BE2C (cell line): ENCODE results near the gene SOAT2.

Experiments
- DNase-seq: peaks from one replicate; pipeline ENCODE4 v3.0.0-alpha.2; 2020
- H3K27me3 ChIP-seq: fragments of 250-450 bp; sonication (Bioruptor Pico); 2 replicates; pipeline ENCODE4 v1.5.1; 2020; ENCODE audit warnings: mild to moderate bottlenecking
- H3K36me3 ChIP-seq: fragments of 250-450 bp; sonication (Bioruptor Pico); 2 replicates; pipeline ENCODE4 v1.5.1; 2020; ENCODE audit warnings: mild to moderate bottlenecking
- H3K4me1 ChIP-seq: fragments of 250-450 bp; sonication (Bioruptor Pico); 2 replicates; pipeline ENCODE4 v1.5.1; 2020
- H3K4me3 ChIP-seq: 2 replicates; pipeline ENCODE4 v1.5.1; 2011; ENCODE audit warnings: low read depth, low read length
- H3K9me3 ChIP-seq: fragments of 250-450 bp; sonication (Bioruptor Pico); 2 replicates; pipeline ENCODE4 v1.5.1; 2020
- TF ChIP-seq, protein P1 (sequence below): IDR thresholded peaks from 2 replicates; pipeline ENCODE4 v1.5.1; 2012; ENCODE audit warnings: mild to moderate bottlenecking, low read depth, low read length

The SOAT2 gene

DNA sequence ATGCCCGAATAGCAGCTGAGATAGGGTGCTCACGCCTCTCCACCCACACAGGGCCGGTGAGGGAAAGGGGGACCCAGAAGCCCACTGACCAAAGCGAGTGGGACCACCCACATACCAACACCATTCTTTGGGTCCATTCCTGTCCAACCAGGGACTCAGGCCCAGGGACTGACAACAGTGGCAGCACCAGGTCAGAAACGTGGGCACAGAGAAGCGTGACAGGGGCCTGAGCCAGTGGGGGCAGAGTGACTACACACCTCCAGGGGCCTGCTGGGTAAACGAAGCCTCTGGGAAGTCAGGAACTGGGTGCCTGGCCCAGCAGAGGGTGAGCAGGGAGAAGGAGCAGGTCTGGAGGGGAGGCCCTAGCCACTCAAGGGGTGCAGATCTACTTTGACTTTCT, 37.8 kb upstream of the SOAT2 start:
- Histone ChIP-seq H3K4me1 (no peaks in the 10 kb centered on the region), H3K4me3 (no peak overlapping the region), H3K27me3 (no peaks in the 10 kb centered on the region), H3K36me3 (no peaks in the 10 kb centered on the region), H3K9me3 (no peaks in the 10 kb centered on the region)
- TF ChIP-seq, protein P1, sequence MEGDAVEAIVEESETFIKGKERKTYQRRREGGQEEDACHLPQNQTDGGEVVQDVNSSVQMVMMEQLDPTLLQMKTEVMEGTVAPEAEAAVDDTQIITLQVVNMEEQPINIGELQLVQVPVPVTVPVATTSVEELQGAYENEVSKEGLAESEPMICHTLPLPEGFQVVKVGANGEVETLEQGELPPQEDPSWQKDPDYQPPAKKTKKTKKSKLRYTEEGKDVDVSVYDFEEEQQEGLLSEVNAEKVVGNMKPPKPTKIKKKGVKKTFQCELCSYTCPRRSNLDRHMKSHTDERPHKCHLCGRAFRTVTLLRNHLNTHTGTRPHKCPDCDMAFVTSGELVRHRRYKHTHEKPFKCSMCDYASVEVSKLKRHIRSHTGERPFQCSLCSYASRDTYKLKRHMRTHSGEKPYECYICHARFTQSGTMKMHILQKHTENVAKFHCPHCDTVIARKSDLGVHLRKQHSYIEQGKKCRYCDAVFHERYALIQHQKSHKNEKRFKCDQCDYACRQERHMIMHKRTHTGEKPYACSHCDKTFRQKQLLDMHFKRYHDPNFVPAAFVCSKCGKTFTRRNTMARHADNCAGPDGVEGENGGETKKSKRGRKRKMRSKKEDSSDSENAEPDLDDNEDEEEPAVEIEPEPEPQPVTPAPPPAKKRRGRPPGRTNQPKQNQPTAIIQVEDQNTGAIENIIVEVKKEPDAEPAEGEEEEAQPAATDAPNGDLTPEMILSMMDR: no peak
- DNase-seq: no peak

GRCh38 chr12:53065975-53066931, 37.0 kb upstream of the SOAT2 start:
- DNase-seq: peak; percentile 85

DNA sequence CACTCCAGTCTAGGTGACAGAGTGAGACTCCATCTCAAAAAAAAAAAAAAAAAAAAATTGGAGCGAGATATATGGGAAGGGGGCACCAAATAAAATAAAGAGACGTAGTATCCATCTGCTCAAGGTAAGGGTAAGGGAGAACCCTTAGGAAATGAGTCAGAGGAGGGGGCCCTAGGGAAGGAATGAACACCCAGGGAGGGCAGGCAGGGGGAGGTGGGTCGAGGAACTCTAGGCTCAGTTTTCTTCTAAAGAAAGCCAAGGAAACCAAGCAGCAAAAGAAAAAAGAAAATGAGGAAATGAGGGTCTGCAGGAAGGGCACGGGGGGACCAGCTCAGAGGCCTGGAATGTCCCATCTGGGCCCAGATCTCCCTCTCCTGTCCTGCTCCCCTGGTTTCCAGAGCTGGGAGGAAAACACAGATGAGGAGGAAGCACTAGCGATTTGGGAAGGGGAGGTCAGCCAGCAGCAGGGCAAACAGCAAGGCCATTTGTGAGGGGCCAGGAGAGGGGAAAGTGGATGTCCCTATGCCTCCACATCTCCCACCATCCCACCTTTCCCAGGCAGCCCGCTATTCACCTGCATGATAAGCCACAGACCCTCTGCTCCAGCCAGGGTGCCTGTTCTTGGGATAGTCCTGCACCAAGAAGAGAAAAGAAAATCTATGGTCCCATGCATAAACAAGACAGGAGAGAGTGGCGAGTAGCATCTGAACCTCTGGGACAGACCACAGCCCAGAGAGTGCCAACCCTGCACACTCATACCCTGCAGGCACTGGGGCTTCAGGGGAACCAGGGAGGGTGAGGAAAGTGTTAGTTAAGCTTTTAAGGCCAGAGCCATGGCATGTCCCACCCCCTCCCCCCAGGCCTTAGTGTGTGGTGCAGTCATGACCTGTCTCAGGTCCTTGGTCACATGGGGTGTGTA, 36.0 kb upstream of the SOAT2 start:
- H3K4me3 ChIP-seq: no peak overlapping the region
- no peaks in the 10 kb centered on the region for H3K27me3 ChIP-seq
- H3K9me3 ChIP-seq: no peaks in the 10 kb centered on the region
- no peak for DNase-seq
- H3K4me1 ChIP-seq: peaks cover 7% of the 10 kb centered on the region
- TF ChIP-seq, protein P1: no peak
- no peaks in the 10 kb centered on the region for H3K36me3 ChIP-seq

More at GRCh38 chr12:53065975-53066931, 37.0 kb upstream of the SOAT2 start:
- Histone ChIP-seq H3K36me3 (no peaks in the 10 kb centered on the region), H3K9me3 (no peaks in the 10 kb centered on the region), H3K27me3 (no peaks in the 10 kb centered on the region), H3K4me3 (no peak overlapping the region), H3K4me1 (no peaks in the 10 kb centered on the region)
- TF ChIP-seq, protein P1: peak; percentile 86

- peaks cover 12% of the 10 kb centered on the region for H3K4me1 ChIP-seq
Observed at GRCh38 chr12:53067993-53068770, 35.1 kb upstream of the SOAT2 start.

GRCh38 chr12:53068811-53069585, 34.3 kb upstream of the SOAT2 start:
- TF ChIP-seq, protein P1: no peak
- no peak for DNase-seq
- Histone ChIP-seq H3K4me1 (peaks cover 12% of the 10 kb centered on the region), H3K4me3 (no peak overlapping the region), H3K36me3 (no peaks in the 10 kb centered on the region), H3K27me3 (no peaks in the 10 kb centered on the region), H3K9me3 (no peaks in the 10 kb centered on the region)

More at GRCh38 chr12:53067993-53068770, 35.1 kb upstream of the SOAT2 start:
- Histone ChIP-seq H3K9me3 (no peaks in the 10 kb centered on the region), H3K4me3 (no peak overlapping the region), H3K36me3 (no peaks in the 10 kb centered on the region), H3K27me3 (no peaks in the 10 kb centered on the region)
- no peak for DNase-seq
- TF ChIP-seq, protein P1: no peak
